Measurements from ENCODE around the gene HMOX1.

GRCh38 chr22:35400501-35400790, 19.6 kb downstream of the HMOX1 start:
- TF ChIP-seq EZH2 (IDR thresholded peaks at IDR 0.05; ENCODE audit: borderline replicate concordance, low read length) (no peak), CTCF (conservative IDR thresholded peaks at IDR 0.05 in 1 of 2, IDR thresholded peaks at IDR 0.05 in 1 of 2; ENCODE audit: extremely low read depth in 1 of 2, insufficient read depth in 1 of 2, low read depth in 1 of 2, low read length in 2 of 2) (no peak)
